GM19395 (cell line): ENCODE data around the gene IFITM10.

Experiments
- ATAC-seq: cut with Tn5 transposase; IDR thresholded peaks from one replicate; pipeline ENCODE4 v1.9.1; 2021; ENCODE audit warnings: mild to moderate bottlenecking, moderate library complexity; ENCODE audit not compliant: unreplicated experiment

Gene IFITM10

DNA sequence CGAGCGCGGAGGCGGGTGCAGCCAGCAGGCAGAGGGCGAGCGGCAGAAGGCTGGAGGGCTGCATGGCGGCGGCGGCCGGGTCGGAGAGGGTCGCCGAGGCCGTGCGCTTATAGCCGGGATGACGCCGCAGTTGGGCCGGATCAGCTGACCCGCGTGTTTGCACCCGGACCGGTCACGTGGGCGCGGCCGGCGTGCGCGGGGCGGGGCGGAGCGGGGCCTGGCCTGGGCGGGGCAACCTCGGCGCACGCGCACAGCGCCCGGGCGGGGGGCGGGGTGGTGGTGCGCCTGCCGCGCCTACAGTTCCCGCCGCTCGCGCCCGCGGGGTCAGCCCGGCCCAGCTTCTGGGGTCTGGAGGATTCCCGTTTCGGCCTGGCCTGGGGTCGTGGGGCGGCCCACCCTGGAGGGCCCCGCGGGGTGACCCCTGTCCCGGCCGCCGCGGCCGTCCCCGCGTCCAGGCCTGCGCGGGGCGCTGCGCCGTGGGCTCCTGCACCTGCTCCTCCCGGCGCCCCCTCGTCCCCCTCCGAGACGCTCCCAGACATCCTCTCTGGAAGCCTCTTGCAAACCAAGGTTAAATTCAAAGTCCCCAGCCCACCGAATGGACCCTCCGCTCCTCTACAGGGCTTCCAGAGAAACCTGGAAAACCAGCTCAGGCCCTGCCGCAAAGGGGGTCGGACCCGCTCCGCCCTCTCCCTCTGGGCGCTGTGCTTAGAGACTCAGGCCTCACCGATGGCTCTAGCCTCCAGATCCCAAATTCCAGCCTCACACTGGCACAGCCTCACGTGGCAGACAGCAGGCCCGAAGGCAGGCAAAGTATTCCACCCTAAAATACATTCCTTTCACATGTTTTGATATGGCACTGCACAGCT is 13.6 kb upstream of the IFITM10 start, which contains the start of gene CTSD:
CTSD (minus strand) TSS at position 132 of the 866 bp plus-strand sequence; CDS start at position 64, 68 bp downstream.
- ATAC-seq: peak; percentile 66

DNA sequence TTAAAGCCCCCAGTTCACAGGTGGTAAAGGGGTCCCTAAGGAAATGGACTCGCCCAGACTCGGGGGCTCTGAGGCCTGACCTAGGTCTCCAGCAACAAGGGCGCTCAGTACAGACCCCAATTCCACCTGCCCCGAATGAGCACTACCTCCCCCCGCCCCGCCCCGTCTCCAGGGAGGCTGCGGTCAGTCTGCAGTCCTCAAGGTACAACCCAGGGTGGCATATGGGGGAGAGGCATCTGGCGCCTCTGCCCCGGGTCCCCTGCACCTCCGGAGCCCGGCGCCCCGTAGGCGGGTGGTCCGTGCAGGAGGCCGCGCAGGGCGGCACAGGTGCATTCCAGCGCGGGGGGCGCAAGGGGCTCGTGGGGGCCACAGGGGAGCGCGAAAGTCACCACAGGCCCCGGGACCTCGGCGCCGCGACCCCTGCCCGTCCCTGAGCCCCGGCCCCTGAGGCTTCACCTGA is 13.0 kb upstream of the IFITM10 start:
- ATAC-seq: peak; percentile 37

DNA sequence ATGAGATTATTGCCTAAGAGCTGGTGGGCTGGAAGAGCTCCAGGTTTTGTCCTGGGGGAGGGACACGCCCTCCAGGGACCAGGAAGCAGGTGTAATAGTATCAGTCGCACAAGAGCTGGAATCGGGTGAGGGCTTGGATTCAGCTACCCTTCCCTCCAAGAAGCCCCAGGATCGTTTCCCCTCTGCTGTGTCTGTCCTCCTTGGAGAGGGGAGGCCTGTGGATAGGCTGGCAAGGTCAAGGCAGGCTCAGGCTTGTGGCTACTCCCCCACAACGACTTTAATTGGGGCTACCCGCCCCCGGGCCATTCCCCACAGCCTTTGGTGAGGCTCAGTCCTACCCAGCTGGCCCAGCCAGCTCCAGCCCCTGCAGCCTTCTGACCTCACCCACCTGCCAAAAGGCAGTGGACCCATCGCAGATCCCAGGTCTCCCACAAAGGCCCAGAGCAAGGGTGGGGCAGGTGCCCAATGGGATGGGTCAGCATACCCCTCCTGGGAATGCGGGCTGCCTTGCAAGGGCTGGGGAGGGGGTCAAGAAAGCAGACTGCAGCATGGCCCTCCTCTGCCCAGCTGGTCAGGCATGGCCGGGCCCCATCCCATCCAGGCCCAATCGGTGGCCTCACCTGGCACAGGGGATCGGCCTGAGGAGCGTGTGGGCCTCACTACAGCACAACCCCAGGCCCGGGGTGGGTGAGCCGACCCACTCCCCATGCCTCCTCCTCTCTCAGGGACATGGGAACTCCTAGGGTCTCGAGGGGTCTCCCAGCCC is 12.3 kb upstream of the IFITM10 start:
- no peak for ATAC-seq

DNA sequence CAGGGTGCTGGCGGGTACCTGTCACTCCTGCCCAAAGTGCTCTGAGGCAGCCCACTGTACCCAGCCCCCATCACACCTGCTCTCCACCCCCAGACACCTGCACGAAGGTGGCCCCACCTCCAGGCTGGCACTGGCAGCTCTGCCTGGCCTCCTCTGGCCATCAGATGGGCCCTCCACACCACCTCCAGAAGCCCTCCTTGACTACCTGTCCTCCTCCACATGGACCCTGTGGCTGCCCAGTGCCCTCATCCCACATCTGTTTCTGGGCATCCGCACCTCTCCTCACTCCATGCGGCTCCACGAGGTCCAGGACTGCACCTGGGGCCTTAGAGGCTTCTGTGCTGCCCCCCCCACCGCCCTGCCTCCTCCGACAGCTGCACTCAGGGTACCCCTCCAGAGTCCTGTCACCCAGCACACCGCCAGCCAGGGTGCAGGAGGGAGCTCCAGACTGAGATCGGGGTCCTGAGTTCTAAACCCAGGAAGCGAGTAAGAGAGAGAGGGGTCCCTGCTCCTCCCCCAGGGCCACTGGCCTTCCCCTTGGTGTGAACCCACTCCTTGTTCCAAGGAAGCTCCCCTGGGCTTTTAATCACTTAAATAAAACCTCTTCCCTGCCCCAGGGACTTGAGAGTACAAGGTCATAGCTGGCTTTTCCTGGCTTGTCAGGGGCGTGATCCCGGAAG is 11.6 kb upstream of the IFITM10 start:
- no peak for ATAC-seq

DNA sequence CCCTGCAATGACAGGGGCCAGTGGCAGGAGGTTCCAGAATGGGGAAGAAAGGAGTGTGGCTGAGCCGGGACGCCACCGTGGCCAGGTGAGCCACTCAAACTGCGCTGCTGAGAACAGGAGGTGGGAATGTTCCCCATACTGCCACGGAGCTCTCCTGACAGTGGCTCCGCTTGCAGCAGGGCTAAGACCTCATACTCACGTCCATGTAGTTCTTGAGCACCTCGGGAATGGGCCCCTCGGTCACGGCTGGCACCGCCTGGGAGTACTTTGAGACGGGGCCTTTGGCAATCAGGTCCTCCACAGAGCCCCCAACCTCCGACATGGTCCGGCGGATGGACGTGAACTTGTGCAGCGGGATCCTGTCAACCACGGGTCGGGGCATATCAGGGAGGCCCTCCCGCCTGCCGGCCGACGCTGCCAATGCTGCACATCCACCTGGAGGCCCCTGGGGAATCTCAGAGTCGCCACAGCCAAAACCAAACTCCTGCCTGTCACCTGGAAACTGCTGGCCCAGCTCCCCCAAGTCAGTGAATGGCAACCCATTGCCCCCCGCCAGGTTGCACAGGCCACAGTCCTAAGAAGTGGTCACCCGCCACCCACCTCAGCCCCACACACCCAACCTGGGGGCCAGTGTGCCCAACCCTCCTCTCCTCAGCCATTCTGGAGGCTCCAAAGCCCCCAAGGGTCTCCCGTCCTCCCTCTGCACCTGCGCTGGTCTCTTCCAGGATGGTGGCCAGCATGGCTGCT is 10.9 kb upstream of the IFITM10 start:
- ATAC-seq: no peak

DNA sequence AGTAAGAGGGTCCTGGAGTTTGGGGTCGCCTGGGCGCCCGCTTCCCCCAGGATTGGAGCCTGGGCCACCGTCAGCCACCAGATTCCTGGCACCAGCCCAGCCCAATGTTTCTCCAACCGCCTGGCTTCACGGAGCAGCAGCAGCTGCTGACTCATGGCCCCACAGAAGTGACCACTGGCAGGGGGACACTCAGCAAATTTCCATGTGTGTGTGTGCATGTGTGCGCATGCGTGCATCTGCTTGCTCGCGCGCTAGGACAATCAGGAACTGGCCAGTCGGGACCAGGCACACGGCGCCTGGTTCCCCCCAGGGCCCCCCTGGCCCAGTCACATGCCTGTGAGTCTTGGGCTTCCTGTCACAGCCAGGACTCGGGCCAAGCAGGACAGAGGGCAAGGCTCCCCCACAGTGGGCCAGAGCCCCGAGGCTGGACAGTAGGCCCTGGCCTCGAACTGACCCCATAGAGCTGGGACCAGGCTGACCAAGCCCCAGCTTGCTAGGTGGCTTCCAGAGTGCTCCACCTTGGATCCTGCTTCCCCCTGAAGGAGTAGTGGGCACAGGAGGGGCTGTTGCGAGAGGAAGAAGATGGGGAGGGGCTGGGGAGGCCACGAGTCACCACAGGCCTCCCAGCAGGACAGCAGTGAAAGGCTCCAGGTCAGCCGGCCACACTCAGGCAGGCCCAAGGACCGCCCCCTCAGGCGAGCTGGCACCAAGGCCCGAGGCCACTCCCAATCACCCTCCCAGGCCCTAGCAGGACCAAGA is 10.1 kb upstream of the IFITM10 start:
- ATAC-seq: no peak

DNA sequence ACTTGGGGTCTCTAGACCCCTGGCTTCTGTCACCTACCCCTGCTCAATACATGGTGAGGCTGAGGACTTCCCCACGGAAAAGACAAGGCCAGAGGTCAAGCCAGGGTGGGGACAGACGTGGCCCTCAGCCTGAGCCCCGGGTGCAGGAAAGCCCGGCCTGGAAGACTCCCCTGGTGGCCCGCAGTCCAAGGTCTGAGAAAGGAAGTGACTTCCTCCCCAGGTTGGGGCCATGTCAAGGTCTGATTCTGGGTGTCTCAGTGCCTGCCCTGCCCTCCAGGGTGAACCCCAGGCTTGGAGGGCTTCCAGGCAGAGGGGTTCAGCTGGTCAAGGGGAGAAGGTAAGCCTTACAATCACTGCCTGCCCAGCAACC is 9.4 kb upstream of the IFITM10 start:
- no peak for ATAC-seq

DNA sequence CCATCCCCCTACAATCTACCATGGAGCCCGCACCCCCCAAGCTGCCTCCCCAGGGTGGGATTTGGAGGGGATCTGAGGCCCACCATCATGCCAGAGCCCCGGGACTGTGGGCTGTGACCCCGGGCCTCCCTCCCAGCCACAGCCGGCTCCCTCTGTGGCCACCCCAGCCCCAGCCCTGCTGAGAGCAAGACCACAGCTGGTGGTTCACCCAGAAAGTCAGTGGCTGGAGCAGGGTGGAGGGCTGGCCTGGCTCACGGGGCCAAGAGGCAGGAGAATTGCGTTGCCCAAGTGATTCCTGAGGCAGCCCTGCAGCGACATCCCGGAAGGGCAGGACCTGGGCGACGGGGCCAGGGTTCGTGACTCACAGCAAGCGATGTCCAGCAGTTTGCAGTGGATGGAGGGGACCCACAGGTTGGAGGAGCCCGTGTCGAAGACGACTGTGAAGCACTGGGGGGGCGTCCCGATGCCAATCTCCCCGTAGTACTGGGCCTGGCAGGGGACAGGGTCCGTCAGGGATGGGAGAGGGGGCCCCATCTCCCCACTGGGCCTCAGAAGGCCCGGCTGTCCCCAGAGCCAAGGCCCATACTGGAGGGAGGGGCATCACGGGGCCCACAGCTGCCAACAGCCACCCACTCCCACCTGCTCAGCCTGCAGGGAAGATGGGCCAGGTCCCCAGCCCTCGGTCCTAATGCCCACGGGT is 8.9 kb upstream of the IFITM10 start:
- ATAC-seq: no peak

DNA sequence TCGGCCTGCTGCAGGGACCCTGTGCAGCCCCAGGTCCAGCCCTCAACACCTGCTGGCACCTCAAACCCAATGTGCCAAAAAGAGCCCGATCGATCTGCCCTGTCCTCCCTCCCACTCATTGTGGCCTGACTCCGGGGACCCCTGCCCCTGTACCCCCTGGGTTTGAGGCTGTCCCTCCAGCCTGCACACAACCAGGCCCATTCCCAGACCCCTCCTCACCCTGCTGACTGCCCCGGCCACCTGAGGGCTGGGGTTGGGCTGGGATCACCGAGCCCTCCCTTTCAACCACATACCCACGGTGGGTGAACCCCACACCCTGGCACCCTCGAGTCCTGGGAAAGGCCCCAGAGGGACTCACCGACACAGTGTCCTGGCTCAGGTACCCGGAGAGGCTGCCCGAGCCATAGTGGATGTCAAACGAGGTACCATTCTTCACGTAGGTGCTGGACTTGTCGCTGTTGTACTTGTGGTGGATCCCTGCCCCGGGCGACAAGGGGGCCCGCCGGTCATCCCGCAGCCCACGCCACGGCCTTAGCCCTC is 8.3 kb upstream of the IFITM10 start:
- ATAC-seq: no peak

DNA sequence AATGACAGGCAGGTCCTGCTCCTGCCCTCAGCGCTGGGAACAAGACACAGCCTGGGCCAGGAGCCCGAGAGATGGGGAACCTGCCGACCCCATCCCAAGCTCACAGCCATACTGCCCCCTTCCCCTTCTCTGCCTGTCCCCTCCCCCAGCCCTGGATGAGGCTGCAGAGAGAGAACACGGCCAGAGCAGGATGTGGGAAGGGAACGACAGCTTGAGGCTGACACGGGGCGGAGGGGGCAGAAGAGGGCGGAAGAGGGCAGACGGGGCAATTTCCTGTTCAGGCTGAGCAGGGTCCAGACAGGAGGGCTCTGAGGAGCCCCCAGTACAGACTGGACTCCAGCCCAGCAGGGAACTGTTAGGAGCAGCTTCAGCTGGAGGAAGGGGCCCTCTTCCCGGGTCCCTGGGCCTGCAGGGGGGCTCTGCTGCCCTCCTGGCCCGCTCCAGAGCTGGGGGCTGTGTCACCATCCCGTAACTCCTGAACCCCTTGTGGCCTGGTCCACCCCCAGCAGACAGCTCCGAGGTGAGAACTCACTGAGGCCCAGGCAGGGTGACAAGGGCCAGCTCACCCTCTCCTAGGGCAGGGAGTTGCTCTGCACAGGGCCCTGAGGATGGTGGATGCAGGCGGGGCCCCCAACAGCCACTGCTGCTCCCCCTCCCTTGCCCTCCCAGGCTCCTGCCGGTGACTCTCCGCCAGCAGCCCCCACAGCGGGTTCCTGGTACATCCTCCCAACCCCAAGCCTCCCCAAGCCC is 7.6 kb upstream of the IFITM10 start:
- no peak for ATAC-seq

DNA sequence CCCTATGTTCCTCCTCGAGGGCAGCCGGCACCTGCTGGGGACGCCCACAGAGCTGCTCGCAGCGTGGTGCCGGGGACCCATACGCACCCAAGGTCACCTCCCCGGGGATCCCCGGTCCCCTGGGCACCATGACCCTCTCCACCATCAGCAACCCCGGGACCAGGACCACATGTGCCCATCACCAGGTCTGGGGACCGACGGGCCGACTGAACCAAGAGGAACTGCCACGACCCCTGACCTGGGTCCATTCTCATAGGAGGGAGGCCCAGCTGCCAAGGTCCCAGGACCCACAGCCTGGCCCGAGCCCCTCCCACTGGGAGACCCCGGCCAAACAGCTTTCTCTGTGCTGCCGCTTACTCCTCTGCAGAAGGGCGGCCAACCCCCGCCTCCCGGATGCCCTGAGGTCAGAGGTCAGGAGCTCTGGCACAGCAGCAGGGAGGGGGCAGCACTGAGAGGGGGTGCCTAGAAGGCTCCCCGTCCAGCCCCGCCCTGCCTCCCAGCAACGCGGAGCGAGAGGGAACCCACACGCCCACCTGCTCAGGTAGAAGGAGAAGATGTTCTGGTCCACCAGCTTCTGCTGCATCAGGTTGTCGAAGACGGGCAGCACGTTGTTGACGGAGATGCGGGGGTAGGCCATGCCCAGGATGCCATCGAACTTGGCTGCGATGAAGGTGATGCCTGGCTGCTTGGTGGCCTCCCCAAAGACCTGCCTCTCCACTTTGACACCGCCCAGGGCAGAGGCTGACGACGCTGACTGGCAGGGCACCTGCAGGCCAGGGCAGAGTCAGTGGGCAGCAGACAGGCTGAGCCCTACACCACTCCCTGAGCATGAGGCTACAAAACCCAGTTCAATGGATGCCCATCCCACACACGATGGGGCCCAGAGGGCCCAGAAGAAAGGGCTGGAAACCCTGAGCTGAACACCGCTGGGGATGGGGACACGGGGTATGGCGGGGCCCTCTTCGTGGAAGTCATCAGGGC is 6.7 kb upstream of the IFITM10 start:
- ATAC-seq: no peak

DNA sequence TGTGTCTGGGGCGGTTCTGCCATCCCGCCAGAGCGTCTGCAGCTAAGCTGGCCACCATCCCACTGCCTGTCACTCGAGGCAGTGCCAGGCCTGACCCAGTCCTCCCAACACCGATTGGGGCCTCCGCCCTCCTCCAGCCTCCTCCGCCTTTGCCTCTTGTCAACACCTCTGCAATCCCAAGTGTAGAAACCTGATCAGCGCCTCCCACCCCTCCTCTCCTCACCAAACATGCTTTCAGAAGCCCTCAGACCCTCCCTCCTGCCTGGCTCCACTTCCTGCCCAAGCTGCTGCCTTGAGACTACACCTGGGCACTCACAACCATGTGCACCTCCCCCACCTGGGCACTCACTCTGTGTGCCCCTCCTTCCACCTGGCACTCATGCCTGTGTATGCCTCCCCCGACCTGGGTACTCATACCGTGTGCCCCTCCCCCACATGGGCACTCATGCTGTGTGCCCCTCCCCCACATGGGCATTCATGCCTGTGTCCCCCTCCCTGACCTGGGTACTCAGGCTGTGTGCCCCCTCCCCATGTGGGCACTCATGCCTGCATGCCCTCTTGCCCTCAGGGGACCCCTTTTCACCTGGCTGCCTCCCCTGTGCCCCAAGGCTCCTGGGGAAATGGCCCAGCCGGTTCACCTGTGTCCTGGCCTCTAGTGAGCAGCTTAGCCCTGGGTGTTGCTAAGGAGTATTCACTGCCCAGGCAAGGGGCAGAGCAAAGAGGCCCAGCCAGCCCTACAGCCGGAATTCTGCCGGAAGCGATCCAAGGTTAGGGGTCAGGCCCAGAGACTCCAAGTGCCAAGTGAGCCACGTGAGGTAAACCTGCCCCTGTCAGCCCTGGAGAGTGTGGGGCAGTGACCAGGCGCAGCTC is 5.5 kb upstream of the IFITM10 start:
- ATAC-seq: no peak

DNA sequence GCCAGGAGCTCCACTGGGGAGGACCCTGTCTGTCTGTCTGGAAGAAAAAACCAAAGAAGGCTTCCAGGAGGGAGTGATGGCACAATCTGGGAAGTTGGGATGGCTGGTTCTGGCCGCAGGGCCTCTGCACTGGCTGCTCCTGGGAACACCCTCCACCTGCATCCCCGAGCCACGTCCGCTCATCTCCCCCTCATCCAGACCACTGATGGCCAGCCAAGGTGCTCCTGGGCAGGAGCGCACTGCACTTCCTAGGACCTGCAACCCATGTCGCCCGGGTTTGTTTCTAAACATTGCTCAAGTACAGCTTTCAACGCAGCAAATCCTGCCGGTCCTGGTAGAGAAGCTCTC is 4.9 kb upstream of the IFITM10 start:
- ATAC-seq: no peak

DNA sequence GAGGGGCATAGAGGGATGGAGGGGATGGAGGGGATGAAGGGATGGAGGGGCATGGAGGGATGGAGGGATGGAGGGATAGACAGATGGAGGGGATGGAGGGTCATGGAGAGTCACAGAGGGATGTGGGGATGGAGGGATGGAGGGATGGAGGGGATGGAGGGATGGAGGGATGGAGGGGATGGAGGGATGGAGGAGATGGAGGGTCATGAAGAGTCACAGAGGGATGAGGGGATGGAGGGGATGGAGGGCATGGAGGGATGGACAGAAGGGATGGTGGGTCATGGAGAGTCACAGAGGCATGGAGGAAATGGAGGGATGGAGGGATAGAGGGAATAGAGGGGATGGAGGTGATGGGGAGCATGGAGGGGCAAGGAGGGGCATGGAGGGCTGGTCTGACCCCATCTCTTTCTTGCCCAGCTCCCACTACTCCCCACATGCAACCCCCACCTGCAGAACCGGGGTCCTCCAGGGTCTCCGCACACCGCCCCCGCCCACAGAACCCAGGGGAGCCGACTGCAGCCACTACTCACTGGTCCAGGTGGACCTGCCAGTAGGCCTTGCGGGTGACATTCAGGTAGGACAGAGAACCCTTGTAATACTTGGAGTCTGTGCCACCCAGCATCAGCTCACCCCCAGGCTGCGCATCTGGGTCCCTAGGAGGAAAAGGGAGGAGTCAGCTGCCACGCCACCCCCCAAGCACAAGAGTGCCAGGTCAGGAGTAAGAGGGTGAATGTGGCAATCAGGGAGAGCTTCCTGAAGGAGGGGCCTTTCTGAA is 4.2 kb upstream of the IFITM10 start:
- ATAC-seq: no peak

DNA sequence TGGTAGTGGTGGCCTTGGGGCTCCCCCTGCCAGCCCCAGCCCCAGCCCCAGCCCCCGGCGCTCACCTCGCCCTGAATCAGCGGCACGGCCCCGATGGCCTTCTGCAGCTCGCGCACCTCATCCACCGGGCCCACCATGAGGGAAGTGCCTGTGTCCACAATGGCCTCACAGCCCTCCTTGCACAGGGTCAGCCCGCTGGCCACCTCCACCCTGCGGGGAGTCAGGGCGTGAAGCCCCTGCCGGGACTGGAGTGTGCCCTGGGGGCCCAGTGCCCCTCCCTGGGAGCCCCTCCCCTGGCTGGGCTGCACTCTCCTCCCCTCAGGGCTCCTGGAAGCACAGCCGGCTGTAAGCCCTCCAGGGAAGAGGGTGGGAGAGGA is 3.5 kb upstream of the IFITM10 start:
- ATAC-seq: no peak
